Keratinocyte (primary cell): ENCODE measurements around the gene SYMPK. TPM values are rescaled to one million over a fixed set of nuclear protein-coding genes. Genes with fewer than 3 reads are reported as not detected.
"Not testable (repeated sequence)": the region's sequence is repeated elsewhere in the genome, so short reads cannot be mapped to it uniquely, and the experiment has no call there.

Experiments
- DNase-seq: peaks from one replicate; pipeline ENCODE4 v3.0.0-alpha.2; 2011; ENCODE audit warnings: low read depth, missing footprints, low spot score
- FAIRE-seq: peaks from 2 replicates; lab custom pipeline; 2011; peaks lifted over from hg19 to GRCh38; lab: Jason Lieb, UNC
- H2AFZ ChIP-seq: 2 replicates; pipeline ENCODE4 v1.6.0; 2012; ENCODE audit warnings: low read length, control low read depth, inconsistent platforms; ENCODE audit not compliant: control insufficient read depth
- H3K27ac ChIP-seq: 2 replicates; pipeline ENCODE4 v1.5.1; 2011; ENCODE audit warnings: low read length; ENCODE audit not compliant: control insufficient read depth, insufficient read depth
- H3K27me3 ChIP-seq: 3 replicates; pipeline ENCODE4 v1.6.0; 2011; ENCODE audit warnings: low read length; ENCODE audit not compliant: control insufficient read depth, insufficient read depth; ENCODE audit errors: extremely low read depth
- H3K36me3 ChIP-seq, 2 experiments: 2 replicates in 1 of 2; 3 replicates in 1 of 2; pipeline ENCODE4 v1.5.1; 2011; ENCODE audit warnings: low read length in 2 of 2, mild to moderate bottlenecking in 1 of 2; ENCODE audit not compliant: control insufficient read depth in 2 of 2, insufficient read depth in 2 of 2; ENCODE audit errors: extremely low read depth in 1 of 2
- H3K4me1 ChIP-seq: 3 replicates; pipeline ENCODE4 v1.5.1; 2011; ENCODE audit warnings: low read length; ENCODE audit not compliant: control insufficient read depth, insufficient read depth; ENCODE audit errors: extremely low read depth
- H3K4me2 ChIP-seq: 3 replicates; pipeline ENCODE4 v1.6.0; 2011; ENCODE audit warnings: low read depth, low read length; ENCODE audit not compliant: control insufficient read depth, insufficient read depth; ENCODE audit errors: extremely low read depth
- H3K4me3 ChIP-seq, 3 experiments: fragments of 200-600 bp in 1 of 3; sonication (generic) in 1 of 3; 2 replicates in 2 of 3; 3 replicates in 1 of 3; pipeline ENCODE4 v1.5.1; 2011 to 2016; ENCODE audit warnings: low read length in 3 of 3, mild to moderate bottlenecking in 3 of 3, control low read depth in 2 of 3, inconsistent platforms in 1 of 3, low read depth in 1 of 3, mixed read lengths in 1 of 3, mixed run types in 1 of 3, moderate library complexity in 1 of 3; ENCODE audit not compliant: control insufficient read depth in 2 of 3, insufficient read depth in 2 of 3; ENCODE audit errors: extremely low read depth in 1 of 3
- H3K79me2 ChIP-seq: 2 replicates; pipeline ENCODE4 v1.6.0; 2012; ENCODE audit warnings: low read length; ENCODE audit not compliant: control insufficient read depth, insufficient read depth
- H3K9ac ChIP-seq: 3 replicates; pipeline ENCODE4 v1.6.0; 2011; ENCODE audit warnings: low read length; ENCODE audit not compliant: control insufficient read depth, insufficient read depth; ENCODE audit errors: extremely low read depth
- H3K9me1 ChIP-seq: 3 replicates; pipeline ENCODE4 v1.6.0; 2011; ENCODE audit warnings: low read length; ENCODE audit not compliant: control insufficient read depth, insufficient read depth; ENCODE audit errors: extremely low read depth
- H3K9me3 ChIP-seq: 2 replicates; pipeline ENCODE4 v1.5.1; 2012; ENCODE audit warnings: low read depth, low read length; ENCODE audit not compliant: control insufficient read depth
- H4K20me1 ChIP-seq: 3 replicates; pipeline ENCODE4 v1.6.0; 2011; ENCODE audit warnings: low read length; ENCODE audit not compliant: control insufficient read depth, insufficient read depth; ENCODE audit errors: extremely low read depth
- CTCF ChIP-seq, 3 experiments: IDR thresholded peaks in 1 of 3; conservative IDR thresholded peaks in 1 of 3; optimal IDR thresholded peaks in 1 of 3; 2 replicates in 2 of 3; 3 replicates in 1 of 3; pipeline versions ENCODE3 to v1.5.1; 2011; ENCODE audit warnings: low read length in 3 of 3, mild to moderate bottlenecking in 3 of 3, moderate library complexity in 2 of 3, control low read depth in 1 of 3, inconsistent platforms in 1 of 3; ENCODE audit not compliant: insufficient read depth in 2 of 3; ENCODE audit errors: extremely low read depth in 1 of 3
- EZH2 ChIP-seq: IDR thresholded peaks from one replicate; pipeline ENCODE4 v1.6.1; 2012; ENCODE audit warnings: inconsistent platforms, mild to moderate bottlenecking, low read length, moderate library complexity
- dilution Hi-C: fragments of 300-500 bp; cut with MboI; formaldehyde crosslinking; loops from one replicate; pipeline ENCODE4 v1.7.0; 2020; ENCODE audit warnings: low sequenced_read_pairs; ENCODE audit not compliant: extremely low pct_ligation_motif_present
- polyA plus RNA-seq, 5 experiments: library from polyadenylated mRNA; depleted of rRNA in 3 of 5; stranded (reverse) in 3 of 5; stranded (forward) in 1 of 5; unstranded in 1 of 5; fragments of >200 nt; gene quantifications; 1 replicate in 1 of 5; 2 replicates in 3 of 5; 3 replicates in 1 of 5; pipeline versions ENCODE4 v1.2.1 to v1.2.3, GENCODE V29; 2011 to 2012; ENCODE audit warnings: missing spikeins in 2 of 5, low read depth in 1 of 5, low replicate concordance in 1 of 5

The SYMPK gene
- polyA plus RNA-seq, 1 donor (not counting 4 experiments of a cell fraction or from before 2014, with no cell fraction given), result 56.0 TPM

DNA sequence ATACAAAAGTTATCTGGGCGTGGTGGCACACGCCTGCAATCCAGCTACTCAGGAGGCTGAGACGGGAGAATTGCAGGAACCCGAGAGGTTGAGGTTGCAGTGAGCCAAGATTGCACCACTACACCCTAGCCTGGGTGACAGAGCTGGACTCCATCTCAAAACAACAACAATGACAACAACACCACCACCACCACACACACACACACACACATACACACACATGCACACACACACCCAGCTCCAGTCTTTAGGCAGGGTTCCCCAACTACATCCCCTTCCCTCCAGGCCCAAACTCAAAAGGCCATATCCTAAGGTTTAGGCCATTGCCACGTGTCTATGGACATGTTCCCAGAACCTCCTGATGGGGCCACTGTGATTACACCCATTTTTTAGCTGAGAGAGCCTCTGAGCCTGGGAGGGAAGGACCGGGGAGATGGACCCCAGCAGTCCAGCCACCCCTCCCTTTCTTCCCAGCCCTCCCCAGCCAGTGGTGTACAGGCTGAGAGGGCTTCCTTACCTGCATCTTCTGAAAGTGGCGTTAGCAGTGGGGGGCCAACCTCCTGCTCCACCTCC, 61.3 kb downstream of the SYMPK start:
- H3K79me2 ChIP-seq, result no peaks in the 10 kb centered on the region
- no peak overlapping the region for H3K4me2 ChIP-seq
- TF ChIP-seq EZH2 (no peak), CTCF (optimal IDR thresholded peaks at IDR 0.05 in 1 of 3, IDR thresholded peaks at IDR 0.05 in 1 of 3, conservative IDR thresholded peaks at IDR 0.05 in 1 of 3; ENCODE audit: extremely low read depth in 1 of 3, insufficient read depth in 2 of 3, low read length in 3 of 3) (no peak)
- H3K4me1 ChIP-seq, result peaks cover 8% of the 10 kb centered on the region
- H3K27me3 ChIP-seq, result no peaks in the 10 kb centered on the region
- H3K9ac ChIP-seq, result no peak overlapping the region
- FAIRE-seq (no peak), DNase-seq (no peak)
- H3K9me1 ChIP-seq, result no peaks in the 10 kb centered on the region
- H3K27ac ChIP-seq, result no peak overlapping the region
- no peak overlapping the region for H3K4me3 ChIP-seq
- H3K36me3 ChIP-seq, result no peaks in the 10 kb centered on the region
- H3K9me3 ChIP-seq, result no peaks in the 10 kb centered on the region
- H2AFZ ChIP-seq, result no peak overlapping the region
- dilution Hi-C loops, result no loop called here
- H4K20me1 ChIP-seq, result no peaks in the 10 kb centered on the region

GRCh38 chr19:45800070-45800553, 62.8 kb downstream of the SYMPK start:
- DNase-seq (no peak), FAIRE-seq (no peak)
- no peak overlapping the region for H2AFZ ChIP-seq
- no peak overlapping the region for H3K27ac ChIP-seq
- TF ChIP-seq EZH2, result no peak
- TF ChIP-seq CTCF (optimal IDR thresholded peaks at IDR 0.05 in 1 of 3, IDR thresholded peaks at IDR 0.05 in 1 of 3, conservative IDR thresholded peaks at IDR 0.05 in 1 of 3; ENCODE audit: extremely low read depth in 1 of 3, insufficient read depth in 2 of 3, low read length in 3 of 3), result no peak
- no peaks in the 10 kb centered on the region for H3K9me1 ChIP-seq
- no peak overlapping the region for H3K4me3 ChIP-seq
- no peaks in the 10 kb centered on the region for H3K79me2 ChIP-seq
- no peaks in the 10 kb centered on the region for H3K9me3 ChIP-seq
- peaks cover 8% of the 10 kb centered on the region for H3K4me1 ChIP-seq
- H3K27me3 ChIP-seq, result no peaks in the 10 kb centered on the region
- no peaks in the 10 kb centered on the region for H3K36me3 ChIP-seq
- H3K9ac ChIP-seq, result no peak overlapping the region
- no peaks in the 10 kb centered on the region for H4K20me1 ChIP-seq
- no peak overlapping the region for H3K4me2 ChIP-seq
- dilution Hi-C loops, result no loop called here

- H4K20me1 ChIP-seq, H3K36me3 ChIP-seq, H2AFZ ChIP-seq, H3K27me3 ChIP-seq, H3K9me1 ChIP-seq, H3K4me1 ChIP-seq, H3K79me2 ChIP-seq, H3K4me2 ChIP-seq, H3K27ac ChIP-seq, FAIRE-seq, H3K4me3 ChIP-seq, DNase-seq, H3K9ac ChIP-seq, H3K9me3 ChIP-seq, dilution Hi-C loops: not testable (repeated sequence)
Observed at GRCh38 chr19:45799541-45799940, 63.4 kb downstream of the SYMPK start.
